GM21529 (cell line): ENCODE results near the gene OSBPL5.

Experiments
- ATAC-seq: cut with Tn5 transposase; IDR thresholded peaks from one replicate; pipeline ENCODE4 v1.9.1; 2021; ENCODE audit not compliant: unreplicated experiment

The OSBPL5 gene

DNA sequence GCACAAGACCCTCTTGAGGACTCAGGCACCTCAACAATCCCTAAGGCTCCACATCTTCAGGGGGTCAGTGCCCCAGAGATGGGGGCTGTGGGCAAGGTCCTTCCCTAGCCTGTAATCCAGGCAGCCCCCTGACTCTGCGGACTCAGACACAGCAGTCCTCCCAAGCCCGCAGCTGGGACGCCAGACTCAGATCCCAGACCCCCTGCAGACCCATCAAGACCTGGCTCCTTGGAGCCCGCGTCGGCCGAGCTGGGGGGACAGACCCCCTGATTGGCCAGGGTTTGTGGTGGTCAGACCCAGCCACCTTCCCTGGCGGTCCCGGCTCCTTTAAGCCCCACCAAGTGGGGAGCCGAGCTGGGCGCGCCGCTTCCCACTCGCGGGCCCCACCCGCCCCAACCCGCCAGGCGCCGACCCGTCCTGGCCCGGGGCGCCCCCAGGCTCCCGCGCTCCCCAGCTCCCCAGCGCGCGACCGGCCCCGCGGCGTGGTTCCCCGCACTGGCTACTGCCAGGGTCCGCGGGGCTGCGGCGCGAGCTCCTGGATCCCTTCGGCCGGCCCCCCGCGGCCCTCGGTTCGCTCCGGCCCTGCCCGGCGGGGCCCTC lies 458 bp downstream of the OSBPL5 start:
- no peak for ATAC-seq

DNA sequence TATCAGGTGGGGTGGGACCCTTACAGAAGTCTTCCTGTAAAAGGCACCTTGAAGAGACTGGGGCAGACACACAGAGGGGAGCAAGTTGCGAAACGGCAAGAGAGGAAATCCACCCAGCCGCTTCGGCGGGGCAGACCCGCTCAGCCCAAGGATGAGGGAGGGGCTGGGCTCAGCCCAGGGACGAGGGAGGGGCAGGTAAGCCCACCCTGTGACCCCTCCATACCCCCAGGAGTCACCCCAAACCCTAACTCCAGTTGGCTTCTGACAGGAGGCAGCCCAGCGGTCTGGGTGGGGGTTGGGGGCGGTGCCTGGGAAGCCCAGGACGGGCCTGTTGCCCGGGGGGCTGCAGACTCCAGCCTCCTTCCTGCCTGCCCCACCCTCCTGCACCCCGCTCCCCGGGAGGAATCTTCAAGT lies 965 bp downstream of the OSBPL5 start:
- ATAC-seq = no peak

DNA sequence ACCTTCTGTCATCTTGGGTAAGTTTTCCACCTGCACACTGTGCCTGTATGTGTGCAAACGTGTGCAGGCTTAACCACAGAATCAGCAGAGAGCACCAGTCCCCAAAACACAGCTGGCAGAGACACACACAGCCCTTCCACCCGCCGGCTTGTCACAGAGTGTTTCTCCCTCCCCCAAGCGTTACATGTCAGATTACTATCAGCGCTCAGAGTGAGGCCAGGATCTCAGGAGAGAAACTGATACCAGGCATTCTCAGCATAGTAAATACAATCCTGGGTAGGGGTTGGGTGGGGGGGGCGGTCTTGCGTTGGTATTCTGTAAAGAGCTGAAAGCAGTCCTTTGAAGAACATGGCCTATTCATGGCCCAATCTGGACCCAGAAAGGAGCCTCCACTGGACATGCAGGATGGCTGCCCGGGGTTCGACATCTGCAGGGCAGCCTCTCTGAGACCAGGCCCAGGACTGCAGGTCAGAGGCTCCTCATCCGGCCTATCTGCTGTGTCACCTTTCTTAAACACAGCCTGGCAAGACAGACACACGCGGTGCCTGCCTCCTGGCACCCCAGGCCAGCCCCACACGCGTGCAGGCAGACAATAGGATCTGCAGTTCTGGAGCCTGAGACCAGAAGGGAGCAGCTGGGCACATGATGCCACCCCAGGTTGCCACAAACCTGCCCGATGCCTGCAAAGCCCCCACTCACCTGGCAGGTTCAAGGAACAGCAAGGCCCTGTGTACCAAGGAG lies 1.7 kb downstream of the OSBPL5 start:
- ATAC-seq = no peak

DNA sequence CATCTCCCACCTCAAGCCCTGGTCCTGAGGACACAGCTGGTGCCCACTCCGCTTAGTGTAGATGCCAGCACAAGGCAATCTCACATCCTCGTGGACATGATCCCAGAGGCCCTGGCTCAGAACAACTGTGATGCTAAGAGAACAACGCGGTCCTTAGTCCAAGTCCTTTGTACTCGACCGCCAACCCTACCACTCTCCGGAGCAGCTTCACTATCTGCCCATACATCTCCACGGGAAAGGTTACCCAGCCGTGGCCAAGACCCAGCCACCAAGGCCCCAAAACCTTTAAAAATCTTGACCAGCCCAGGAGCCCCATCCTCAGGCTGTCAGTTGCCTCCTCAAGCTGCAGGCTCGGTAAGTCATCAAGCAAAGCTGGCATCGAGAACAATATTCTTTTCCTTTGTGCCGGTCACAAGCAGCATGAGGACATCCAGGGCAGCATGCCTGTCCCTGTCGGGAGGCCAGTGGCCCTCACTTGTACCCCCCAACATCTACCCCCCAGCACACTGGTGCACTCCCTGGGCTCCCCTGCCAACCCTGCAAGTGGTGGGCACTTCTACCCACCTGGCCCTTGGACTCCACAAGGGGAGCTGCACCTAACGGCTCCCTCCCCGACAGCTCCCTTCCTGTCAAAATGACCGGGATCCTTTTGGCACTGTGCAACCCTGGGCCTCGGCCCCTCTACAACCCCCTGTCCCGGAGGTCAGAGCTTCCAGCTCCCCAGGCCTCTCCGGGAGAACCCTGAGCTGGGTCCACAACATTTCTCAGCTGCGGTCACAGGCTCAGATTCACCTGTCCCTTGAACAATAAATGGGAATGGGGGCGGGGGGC lies 2.5 kb downstream of the OSBPL5 start:
- no peak for ATAC-seq

DNA sequence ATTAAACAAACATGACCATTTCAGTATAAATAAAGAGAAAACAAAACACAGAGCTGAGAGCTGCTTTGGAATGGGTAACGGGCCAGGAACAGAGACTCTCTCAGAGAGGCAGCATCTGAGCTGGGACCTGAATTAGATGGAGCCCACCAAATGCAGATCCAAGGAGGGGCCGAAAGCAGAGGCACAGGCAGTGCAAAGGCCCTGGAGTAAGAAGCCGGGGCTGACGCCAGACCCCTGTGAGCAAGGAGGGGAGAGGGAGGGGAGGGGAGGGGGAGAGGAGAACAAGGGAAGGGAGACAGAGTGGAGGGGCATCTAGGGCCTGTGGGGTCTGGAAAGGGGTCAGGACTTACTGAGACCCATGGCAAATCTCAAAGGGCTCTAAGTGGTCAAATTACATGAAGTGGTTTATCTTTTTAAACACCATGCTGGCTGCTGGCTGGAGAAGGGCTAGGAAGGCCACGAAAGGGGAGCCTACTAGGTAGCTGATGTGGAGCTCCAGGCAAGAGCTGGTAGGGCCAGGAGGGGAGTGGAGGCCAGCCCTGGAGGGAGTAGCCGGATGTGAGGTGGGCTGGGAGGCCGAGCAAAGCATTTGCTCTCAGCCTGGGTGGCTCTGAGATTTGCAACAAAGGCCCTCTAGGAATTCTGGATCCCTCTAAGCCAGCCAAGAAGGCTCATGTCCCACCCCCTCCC lies 3.2 kb downstream of the OSBPL5 start:
- ATAC-seq = no peak

DNA sequence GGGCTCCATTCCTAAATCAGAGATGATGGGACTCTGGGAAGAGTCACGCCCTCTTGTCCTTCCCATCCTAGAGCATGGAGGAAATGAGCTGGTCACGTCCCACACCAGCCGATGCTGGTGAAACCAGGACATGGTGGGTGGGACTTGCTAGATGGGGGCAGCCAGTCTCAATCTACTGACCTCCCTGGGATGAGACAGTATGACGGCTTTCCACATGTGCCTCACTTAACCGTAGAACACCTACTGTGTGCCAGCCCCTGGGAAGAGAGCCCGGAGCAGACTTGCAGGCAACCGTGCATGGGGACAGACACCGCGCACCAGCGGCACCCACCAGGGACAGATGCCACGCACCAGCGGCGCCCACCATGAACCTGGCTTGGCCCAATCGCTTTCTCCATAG lies 3.8 kb downstream of the OSBPL5 start:
- ATAC-seq = no peak

DNA sequence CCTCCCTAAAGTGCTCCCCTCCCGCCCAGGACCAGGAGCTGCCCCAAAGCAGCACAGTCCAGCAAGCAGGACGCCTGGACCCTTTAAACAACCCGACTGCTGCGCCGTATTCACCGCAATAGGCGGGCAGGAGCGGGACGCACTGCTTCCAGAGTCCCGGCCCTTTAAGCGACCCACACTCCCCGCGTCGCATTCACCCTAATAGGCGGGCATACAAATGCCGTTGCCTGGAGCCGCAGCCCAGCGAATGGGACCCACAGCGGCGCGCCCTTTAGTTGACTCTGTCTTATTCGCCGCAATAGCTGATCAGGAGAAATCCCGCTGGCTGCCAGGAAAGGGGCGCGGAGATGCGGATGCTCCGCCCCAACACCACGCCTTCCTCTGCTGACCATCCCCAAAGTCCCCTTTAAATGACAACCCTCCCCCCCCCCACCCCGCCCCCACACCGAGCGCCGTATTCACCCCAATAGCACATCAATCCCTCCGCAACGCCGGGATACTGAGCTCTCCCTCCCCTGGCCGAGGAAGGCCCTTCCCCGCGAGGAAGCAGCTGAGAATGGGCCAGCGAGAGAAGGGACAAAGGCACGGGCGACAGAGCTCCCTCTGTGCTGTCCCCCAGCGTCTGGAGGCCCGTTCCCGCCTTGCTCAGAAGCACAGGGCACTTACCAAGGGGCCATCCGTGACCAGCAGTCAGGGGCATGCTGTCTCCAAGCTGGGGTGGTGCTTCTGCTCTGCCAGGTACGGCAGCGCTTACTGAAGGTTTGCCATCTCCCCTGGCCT lies 4.7 kb downstream of the OSBPL5 start:
- no peak for ATAC-seq

DNA sequence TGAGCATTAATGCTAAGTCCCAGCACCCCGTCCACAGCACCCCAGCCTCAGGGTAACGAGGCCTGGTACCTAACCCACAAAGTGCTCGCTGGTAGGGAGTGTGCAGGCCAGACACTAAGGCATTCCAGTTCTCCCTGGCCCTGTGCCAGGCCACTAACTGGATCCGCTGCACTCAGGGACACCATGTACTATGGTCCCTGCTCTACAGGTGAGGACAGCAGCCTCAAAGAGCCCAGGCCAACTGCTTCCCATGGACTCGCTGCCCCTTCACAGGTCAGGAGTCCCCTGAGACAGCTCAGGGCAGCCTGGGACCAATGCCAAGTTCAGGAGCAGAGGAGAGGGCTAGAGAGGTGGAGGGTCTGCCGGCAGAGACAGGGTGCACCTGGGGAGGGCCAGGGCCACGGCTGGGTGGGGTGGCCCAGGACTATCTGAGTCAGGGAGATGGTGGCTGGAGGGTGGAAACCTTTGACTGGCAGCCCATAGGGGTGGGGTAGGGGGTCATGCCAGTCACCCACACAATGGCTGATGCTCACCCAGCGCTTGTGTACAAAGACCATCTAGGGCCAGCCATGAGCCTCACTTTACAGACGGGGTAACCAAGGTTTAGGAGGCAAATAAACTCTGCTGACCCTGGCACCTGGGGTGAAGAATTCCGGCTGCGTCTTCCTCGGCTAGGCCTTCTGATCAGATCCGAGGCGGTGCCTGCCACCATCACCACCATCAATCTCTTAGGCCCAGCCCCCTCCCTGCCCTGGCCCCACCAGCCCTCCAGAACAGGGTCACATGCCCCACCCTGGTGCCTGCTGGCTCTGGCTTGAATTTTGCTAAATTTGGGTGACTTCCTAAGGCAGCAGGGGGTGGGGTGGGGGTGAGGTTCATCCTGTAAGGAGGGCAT lies 5.6 kb downstream of the OSBPL5 start:
- ATAC-seq = no peak

DNA sequence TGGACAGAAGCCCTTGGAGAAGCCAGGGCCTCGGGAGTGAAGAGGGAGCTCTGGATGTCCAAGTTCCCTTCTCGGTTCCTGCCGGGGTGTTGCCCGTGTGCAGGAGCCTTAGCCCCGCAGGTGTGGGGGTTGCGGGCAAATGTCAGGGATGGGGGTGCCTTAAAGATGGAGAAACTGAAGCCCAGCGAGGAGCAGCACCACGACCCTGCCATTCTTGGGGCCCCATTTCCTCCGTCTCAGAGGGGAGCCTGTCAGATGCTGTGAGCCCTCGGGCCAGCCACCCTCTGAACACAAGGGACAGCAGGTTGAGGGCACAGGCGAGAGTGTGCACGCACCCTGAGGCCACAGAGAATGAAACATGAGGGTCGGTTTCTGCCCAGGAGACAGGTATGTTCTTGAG lies 6.3 kb downstream of the OSBPL5 start:
- no peak for ATAC-seq

DNA sequence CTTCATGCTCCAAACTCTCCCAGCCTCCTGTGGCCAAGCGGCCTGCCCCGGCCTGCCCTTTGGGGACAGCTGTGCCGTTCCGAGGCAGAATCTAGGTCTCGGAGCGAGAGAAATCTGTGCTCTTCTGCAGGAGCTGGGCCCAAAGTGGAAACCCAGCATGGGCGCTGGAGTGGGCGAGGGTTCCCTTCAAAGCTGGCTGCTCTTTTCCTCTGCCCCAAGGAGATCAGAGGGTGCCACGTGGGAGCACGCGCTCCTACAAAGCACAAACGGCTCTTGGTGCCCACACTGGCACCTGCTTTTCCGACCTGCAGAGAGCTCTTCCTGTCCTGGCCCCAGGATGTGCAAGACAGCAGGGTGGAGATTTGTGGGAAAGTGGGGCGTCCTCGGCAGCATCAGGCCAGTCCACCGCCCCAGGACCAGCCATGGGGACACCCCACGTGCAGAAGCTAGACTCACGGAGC lies 6.9 kb downstream of the OSBPL5 start:
- ATAC-seq = no peak

DNA sequence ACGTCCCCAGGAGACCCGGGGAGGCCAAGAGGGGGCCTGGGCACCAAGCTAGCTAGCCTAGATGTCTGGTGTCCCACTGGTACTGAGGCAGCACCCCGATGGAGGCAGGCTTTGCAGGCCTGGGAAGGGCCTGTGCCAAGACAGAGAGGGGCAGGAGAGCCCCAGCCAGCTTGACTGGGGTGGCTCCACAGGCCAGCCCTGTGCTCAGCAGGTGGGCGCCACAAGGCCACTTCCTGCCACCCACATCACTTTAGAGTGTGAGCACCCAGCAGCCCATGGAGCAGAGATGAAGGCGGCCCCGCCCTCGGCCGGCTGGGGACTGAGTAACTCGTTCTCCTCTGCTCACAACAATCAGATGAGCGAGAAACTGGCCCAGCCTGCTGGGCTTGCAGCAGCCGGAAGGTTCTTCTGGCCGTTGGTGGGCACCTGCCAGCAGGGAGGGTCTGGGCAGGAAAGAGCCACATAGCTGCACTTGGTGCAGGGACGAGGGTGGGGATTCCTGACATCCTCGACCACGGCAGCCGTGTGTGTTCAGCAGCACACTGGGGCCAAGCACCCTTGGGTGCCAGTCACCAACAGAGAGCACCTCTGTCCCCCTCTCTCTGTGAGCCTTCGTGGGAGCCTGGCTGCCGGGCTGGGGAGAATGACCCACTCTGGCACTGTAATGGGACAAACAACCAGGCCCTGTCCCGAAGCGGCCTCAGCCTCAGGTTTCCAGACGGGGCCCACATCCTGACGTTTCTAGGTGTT lies 7.6 kb downstream of the OSBPL5 start:
- ATAC-seq = no peak

DNA sequence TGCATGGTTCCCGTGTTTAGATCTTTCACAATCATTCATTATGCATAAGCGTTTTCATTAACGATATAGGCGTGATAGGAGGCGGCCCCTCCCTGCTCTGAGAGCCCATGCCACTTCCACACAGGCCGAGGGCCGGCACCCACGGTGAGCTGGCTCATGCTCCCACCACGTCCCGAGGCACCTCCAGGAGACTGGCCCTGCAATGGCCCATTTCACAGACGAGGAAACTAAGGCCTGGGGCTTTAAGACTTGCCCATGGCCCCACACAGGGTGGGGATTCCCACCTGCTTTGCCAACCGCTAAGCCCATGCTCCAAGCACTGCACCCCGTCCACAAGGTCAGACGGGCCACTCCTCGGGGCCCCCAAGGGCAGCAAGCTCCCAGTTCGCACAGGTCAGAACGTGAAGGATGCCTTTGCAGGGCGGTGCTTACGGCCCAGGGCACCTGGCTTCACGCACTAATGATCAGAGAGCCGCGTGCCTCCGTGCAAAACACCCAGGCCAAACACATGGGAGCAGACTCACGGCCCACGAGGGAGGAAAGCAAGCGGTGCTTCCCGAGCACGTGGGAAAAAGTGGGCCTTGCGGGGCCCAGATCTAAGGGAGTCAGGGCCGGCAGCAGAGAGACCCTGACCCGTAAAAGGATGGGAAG lies 8.3 kb downstream of the OSBPL5 start:
- no peak for ATAC-seq

DNA sequence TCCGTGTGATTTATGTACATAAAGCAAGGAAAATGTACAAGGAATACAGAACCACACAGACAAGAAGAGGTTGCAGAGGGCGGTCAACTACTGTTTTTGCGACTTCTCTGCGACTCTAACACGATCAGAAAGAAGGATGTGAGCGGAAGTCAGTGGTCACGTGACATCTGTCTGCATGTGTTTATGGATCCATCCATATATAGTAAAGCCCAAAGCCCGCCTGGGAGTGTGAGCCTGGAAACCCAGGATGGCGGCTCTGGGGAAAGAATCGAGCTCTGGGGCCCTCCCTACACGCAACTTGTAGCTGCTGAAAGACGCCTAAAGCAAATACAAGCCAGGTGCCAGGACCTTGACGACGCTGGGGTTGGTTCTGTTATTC lies 8.8 kb downstream of the OSBPL5 start:
- ATAC-seq = no peak

DNA sequence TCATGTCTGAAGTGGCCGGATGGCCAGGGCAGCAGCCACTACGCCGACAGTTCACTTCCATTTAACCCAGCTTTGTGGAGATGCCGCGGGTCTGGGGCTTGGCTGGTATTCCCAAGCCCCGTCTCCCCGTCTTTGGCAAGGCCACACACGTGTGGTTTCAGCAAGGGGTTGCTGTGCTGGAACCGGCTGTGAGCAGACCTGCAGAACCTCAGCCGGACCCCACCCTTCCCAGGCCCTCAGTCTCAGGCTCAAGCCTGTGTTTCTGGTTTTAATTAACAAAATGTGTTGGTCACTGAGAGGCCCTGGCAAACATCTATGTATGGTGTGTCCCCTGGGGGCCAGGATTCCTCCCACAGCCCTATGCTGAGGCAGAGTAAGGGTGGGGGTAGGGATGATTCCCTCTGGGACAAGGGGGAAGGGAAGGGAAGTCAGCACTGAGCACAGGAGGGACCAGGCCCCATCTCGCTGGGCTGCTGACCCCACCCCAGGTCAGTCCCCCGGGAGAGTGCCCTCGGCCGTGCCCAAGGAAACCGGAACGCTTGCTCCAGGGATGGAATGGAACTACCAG lies 9.3 kb downstream of the OSBPL5 start:
- ATAC-seq = no peak

DNA sequence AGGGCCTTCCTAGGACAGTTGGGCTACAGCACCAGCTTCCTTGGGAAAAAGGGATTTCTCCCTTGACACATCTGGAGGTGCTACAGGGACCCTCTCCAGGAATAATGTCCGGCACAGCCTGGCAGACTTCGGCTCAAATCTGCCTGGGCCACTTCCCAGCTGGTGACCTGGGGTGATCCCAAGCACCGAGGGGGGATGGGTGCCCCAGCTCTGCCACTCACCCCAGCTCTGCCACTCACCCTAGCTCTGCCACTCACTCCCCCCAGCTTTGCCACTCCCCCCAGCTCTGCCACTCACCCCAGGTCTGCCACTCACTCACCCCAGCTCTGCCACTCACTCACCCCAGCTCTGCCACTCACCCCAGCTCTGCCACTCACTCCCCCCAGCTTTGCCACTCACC lies 9.9 kb downstream of the OSBPL5 start:
- no peak for ATAC-seq

DNA sequence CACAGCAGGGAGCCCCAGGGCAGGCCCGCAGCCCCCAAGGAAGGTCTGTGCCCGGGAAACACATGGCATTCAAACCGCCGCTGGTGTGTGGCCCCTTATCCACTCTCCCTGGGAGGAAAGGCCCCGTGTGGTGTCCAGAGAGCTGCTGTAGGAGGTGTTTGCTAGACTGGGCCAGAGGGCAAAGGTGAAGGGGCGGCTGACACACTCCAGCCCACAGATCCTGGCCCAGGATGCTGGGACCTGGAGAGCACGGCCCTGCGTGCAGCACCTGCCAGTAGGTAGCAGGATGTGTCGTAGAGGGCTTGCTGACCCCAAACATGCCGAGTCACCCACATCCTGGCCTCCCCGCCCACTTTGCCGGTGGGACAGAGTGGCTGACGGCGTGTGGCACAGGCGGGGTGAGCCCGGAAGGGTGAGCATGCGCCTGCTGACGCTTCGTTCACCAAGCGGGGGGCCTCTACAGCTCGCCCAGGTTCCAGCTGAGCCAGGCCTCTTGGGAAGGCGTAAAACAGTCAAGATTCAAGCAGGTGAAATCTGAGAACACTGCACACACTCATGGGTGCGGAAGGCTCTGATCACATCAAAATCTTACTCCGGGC lies 11.0 kb downstream of the OSBPL5 start:
- no peak for ATAC-seq

DNA sequence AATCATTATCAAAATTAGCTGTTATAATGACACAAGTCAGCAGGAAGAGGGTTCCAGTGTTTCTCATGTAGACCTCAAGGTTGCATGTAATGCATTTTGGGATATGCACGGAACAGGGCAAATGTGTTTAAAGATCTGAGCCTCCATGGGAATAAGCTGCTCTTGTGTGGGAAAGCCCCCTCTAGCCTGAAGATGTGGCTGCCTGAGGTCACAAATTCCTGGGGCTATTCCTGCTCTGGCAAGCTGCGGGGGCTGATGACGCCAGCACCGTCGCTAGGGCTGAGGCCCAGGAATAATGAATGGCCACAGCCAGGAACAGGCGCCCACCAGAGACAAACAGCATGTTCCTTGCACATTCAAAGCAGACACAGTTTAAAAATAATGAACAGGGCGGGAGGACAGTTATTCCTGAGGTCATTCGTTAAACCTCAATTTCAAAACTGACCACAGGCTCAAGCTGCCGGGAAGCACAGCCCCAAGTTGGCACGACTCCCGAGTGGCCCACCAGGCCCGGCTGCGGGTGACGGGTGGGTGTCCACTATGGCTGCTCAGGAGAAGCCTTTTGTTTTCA lies 11.7 kb downstream of the OSBPL5 start:
- no peak for ATAC-seq
